GM18520 (cell line): ENCODE data around the gene ANKRD17.
A peak's percentile ranks its signal among the peaks of the same experiment; 100 is the strongest.

Experiments
- ATAC-seq: cut with Tn5 transposase; IDR thresholded peaks from one replicate; pipeline ENCODE4 v1.9.1; 2021; ENCODE audit not compliant: unreplicated experiment

The ANKRD17 gene

GRCh38 chr4:73133784-73134183 is 124.8 kb downstream of the ANKRD17 start:
- ATAC-seq, result no peak

- no peak for ATAC-seq
These were observed 127.3 kb downstream of the ANKRD17 start for GRCh38 chr4:73131281-73131680.

- ATAC-seq, result no peak
These were observed 129.3 kb downstream of the ANKRD17 start for GRCh38 chr4:73129319-73129718.

GRCh38 chr4:73127839-73128453 is 130.7 kb downstream of the ANKRD17 start:
- no peak for ATAC-seq

- no peak for ATAC-seq
These were observed 149.1 kb downstream of the ANKRD17 start for GRCh38 chr4:73109493-73109892.

GRCh38 chr4:73104695-73105094 is 153.9 kb downstream of the ANKRD17 start:
- no peak for ATAC-seq

GRCh38 chr4:73103799-73104503 is 154.6 kb downstream of the ANKRD17 start:
- ATAC-seq, result no peak

- ATAC-seq, result no peak
These were observed 159.5 kb downstream of the ANKRD17 start for GRCh38 chr4:73099143-73099542.

GRCh38 chr4:73098713-73099112 is 159.9 kb downstream of the ANKRD17 start:
- no peak for ATAC-seq

GRCh38 chr4:73098016-73098415 is 160.6 kb downstream of the ANKRD17 start:
- no peak for ATAC-seq

- ATAC-seq, result no peak
These were observed 165.7 kb downstream of the ANKRD17 start for GRCh38 chr4:73092868-73093267.

GRCh38 chr4:73090738-73091137 is 167.9 kb downstream of the ANKRD17 start:
- ATAC-seq, result no peak

GRCh38 chr4:73087871-73088270 is 170.7 kb downstream of the ANKRD17 start:
- ATAC-seq, result no peak

GRCh38 chr4:73086095-73086868 is 172.3 kb downstream of the ANKRD17 start:
- no peak for ATAC-seq

GRCh38 chr4:73080789-73081188 is 177.8 kb downstream of the ANKRD17 start:
- ATAC-seq, result no peak

GRCh38 chr4:73075832-73076231 is 182.8 kb downstream of the ANKRD17 start:
- ATAC-seq, result no peak

- peak; percentile 8 for ATAC-seq
These were observed 188.6 kb downstream of the ANKRD17 start for GRCh38 chr4:73070074-73070390.

- ATAC-seq, result peak; percentile 76
These were observed 189.1 kb downstream of the ANKRD17 start, which contains the start of gene COX18 for GRCh38 chr4:73069338-73070073. TSS of gene COX18 (minus strand) at chr4:73069716. CDS start at chr4:73069649, 67 bp downstream.

- no peak for ATAC-seq
These were observed 189.9 kb downstream of the ANKRD17 start for GRCh38 chr4:73068491-73069337.

GRCh38 chr4:73067971-73068394 is 190.6 kb downstream of the ANKRD17 start:
- no peak for ATAC-seq
